Sciatic nerve (tissue), 2 donors: ENCODE data around the gene CAMK2B. TPM values are rescaled to one million over a fixed set of nuclear protein-coding genes. Genes with fewer than 3 reads are reported as not detected.

Experiments used
- ATAC-seq: fragments of 200-7000 bp; cut with Tn5 transposase; one replicate; pipeline ENCODE4 v1.9.1; 2020; ENCODE audit warnings: mild to moderate bottlenecking, moderate library complexity
- DNase-seq: peaks from one replicate; pipeline ENCODE4 v3.0.0-alpha.2; 2020; ENCODE audit warnings: low spot score
- intact Hi-C: fragments of 100-400 bp; cut with DNase I; formaldehyde crosslinking; loops from one replicate; pipeline ENCODE4 v1.14.2; 2022
- total RNA-seq: library from RNA; stranded (reverse); fragmentation: NEBNext Ultra II Directional; extraction: Animal tissue kit (Norgen Biotek cat#: 25700); gene quantifications from one replicate; pipeline ENCODE4 v1.2.1, GENCODE V29; 2021
- donor health status: DM: no; HTN: no; CAD: no.
- donor health status: DM: no; HTN: no; CAD: no.

The CAMK2B gene
- total RNA-seq, 1 donor from 2014 or later, result 26.9 TPM

DNA sequence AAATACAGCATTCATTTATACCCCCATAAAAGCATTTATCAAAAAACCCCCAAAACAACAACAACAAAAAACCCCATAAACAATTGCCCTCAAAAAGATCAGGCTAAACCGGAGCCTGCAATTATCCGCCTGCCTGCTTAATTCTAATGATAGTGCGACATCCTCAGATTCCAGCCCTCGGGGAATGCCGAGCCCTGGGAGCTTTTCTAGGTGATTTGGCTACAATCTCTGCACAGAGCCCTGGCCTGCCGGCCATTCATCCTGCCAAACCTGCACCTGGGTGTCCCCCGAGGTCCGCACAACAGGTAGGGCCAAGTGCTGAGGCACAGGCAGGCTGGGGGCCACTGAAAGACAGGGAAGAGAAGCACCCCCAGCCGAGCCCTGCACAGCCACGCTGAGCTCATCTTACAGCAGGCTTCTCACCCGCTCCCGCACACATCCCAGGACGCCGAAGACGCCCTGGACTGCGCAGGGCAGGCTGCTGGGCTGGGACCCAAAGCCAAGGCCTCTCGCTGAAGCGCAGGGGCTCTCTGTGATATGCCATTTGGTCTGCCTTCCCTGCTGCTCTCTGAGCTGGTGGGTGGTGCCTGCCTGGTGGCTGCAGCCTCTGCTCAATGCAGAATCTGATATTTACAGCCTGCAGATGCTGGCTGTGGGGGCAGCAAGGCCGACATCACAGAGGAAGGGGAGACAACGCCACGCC lies 57.5 kb downstream of the CAMK2B start:
- no peak for ATAC-seq
- intact Hi-C loops, result no loop called here
- DNase-seq, result no peak

DNA sequence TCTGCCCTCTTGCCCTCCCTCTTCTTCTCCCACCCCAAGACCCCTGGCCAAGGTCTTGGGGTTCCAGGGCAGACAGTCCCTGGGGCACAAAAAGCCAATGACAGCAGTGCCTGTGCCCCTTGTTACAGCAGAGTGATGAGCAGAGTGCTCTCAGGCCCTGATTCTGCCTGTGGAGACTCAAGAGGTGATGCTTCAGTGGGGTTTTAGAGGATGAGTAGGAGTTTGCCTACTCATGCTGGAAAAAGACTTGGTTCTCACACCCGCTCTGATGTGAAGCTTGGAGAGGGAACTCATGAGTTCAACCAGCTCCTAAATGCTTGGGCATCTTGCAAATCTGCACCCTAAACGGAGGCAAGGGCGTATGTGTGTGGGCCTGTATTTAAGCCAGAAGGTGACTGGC lies 58.2 kb downstream of the CAMK2B start:
- intact Hi-C loops, result no loop called here
- DNase-seq (no peak), ATAC-seq (no peak)

- DNase-seq (no peak), ATAC-seq (no peak)
- intact Hi-C loops, result no loop called here
These were observed 58.9 kb downstream of the CAMK2B start for GRCh38 chr7:44266526-44266925.

DNA sequence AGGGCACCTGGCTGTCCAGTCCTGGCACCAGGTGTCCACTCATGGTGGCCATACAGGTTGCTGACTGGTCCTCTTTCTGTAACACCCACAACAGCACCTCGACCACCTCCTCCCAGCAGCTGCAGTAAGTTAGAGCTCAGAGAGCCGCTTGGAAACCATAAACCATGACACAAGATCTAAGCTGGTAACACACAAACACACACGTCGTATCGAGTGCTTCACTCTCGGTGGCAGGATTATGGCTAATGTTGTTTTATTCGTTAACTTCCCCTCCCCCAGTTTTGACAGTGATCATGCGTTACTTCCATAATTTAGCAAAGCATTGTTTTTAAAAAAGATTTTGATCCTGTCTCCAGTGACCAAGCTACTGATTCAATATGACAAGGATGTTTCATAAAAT lies 59.7 kb downstream of the CAMK2B start:
- intact Hi-C loops, result no loop called here
- no peak for DNase-seq
- no peak for ATAC-seq

DNA sequence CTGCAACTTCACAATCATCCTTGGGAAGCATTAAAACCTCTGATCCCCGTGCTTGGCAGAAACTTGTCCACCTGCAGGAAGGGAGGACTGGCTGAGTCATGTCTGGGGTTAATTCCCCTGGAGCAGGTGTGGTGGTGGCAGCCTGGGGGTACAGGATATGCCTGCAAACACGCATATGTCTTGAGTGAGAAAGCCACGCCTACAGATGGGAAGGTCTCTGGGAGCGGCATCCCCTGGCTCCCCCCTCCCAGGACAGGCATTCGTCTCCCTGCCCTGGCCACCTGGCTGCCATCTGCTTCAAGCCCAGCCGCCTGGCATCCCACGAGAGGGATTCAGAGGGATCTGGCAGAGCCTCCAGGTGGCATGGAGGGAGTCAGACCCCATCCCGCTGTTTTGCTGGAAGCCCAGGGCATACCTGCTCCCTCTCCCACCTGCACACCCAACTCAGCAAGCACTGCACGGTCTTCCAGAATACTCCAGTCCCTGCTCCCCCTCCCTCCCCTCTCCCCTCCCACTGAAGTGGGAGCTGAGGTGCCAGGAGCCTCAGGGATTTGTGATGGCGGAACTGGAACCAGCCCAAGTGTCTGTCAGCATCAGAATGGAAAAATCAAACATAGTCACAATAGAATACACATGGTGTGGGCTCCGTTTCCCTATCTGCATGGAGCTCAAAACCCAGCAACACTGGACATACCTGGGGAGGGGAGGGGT lies 61.0 kb downstream of the CAMK2B start:
- ATAC-seq, result no peak
- intact Hi-C loops, result no loop called here
- no peak for DNase-seq

DNA sequence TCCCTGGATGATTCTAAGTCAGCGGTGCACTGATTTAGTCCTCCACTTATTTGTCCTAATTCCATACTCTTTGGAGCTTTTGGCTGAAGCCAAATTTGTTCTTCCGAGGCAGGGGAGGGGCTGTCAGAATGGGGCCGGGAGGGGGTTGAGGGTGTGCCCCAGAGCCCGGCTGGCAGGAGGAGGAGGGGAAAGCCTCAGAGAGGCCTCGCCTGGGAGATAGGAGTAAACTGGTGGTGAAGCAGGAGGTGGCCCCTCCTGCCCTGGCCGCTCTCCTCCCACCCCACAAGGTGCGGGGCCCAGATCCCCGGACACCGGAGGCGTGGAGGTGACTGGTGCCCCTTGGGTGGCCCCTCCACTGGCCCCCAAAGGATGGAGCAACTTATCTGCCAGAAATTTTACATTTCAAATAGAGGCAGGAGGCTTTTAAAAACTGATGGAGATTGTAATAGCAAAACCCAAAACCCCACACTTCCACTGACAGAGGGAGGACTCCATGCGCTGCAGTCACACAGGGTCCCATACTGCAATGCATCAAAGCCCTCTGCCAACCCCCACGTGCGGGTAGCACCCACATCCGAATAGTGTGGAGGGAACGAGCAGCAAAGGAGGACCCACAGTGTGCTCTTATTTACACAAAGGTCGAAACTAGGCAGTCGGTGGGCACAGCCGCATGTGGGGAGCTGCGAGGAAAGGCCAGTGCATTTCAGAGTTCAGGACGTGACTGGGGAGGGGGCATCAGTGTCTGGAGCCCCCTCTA lies 61.9 kb downstream of the CAMK2B start:
- intact Hi-C loops, result no loop called here
- no peak for ATAC-seq
- no peak for DNase-seq

DNA sequence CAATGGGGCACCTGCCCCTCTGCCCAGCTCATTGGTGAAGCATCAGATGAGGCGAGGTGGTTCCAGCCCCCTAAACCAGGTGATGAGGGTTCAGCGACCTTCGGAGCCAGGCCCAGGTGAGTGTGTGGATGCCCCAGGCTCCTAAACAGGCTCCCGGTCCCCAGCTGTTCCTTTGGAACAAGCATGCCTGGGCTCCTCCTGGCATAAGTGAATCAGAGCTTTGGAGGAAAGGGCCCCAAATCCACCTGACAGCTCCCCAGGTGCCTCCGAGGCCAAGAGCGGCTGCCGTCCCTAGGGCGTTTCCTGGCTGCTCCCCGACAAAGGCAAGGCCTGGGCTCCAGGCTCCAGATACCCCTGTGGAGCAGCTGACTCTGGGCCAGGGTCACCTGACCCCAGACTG lies 63.4 kb downstream of the CAMK2B start:
- intact Hi-C loops, result no loop called here
- DNase-seq (no peak), ATAC-seq (no peak)

DNA sequence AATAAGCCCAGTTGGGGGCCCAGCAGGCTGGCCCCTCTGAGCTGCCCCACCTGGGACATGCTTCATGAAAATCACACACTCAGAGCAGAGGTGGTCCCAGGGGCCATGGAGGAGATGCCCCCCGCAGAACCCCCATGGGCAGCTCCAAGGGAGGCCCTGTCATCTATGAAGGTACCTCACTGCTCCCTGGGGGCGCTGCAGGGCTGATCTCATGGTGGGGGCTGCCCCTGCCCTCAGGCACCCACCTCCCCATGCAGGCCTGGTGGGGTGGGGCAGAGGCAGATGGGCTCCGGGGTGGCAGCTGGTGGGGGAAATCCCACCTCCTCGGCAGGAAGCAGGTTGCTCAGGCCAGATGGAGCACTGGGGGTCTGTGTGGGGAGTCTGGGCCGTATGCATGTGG lies 64.2 kb downstream of the CAMK2B start:
- intact Hi-C loops, result no loop called here
- ATAC-seq, result no peak
- DNase-seq, result no peak

DNA sequence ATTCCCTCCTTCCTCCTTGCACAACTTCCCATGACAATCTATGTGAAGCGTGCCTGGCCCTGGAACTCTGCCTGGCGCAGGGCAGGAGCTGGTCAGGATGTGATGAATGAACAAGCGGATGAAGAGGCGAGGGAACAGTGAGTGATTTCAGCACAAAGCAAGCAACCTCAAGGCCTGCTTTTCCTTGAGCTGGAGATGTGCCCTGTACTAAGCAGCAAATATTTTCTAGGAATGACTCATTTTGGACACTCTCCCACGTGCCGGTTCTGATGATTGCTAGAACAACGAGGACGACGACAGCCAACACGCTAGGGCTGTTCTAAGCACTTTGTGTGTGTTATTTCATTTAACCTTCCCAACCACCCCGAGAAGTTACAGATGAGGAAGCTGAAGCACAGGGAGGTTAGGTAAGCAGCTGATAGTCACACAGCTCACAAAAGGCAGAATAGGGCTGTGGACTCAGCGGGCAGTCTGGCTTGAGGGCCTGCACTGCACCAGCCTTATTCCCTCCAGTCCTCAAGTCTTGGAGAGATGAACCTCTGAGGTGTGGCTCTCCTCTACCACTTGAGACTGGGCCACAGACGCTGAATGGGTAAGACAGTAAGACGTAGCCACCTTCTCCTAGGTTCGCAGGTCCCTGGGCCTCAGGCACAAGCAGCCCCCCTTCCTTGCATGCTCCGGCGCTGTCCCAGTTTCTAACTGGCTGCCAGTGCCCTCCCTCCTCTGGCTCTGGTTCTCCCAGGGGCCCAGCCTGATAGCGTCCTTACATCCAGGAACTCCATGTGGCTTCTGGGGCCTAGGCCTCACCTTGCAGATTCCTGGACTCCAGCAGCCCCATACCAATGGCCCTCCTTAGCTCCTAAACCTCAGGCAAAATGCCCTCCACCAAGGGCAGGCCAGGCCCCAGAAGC lies 65.6 kb downstream of the CAMK2B start:
- DNase-seq (no peak), ATAC-seq (peak; percentile 72)
- intact Hi-C loops, result no loop called here

GRCh38 chr7:44258865-44259546 lies 66.4 kb downstream of the CAMK2B start:
- ATAC-seq, result no peak
- DNase-seq, result no peak
- intact Hi-C loops, result no loop called here

DNA sequence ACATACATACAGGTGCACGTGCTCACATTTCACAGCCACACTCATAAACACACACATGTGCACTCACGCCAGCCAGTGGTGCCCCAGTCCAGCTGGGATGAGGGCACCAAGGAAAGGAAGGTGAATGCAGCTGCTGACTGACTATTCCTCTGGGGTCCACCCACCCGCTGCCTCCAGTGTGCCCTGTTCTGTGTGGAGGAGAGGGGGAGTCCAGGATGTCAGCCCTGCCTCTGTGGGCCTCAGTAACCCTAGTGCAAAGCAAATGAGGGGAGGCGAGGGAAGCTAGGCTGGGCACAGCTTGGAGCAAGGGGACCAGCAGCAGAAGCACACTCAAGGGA lies 67.0 kb downstream of the CAMK2B start:
- no peak for DNase-seq
- intact Hi-C loops, result no loop called here
- no peak for ATAC-seq

- peak; percentile 69 for DNase-seq
- peak; percentile 77 for ATAC-seq
- intact Hi-C loops, result no loop called here
These were observed 67.6 kb downstream of the CAMK2B start for GRCh38 chr7:44257618-44258422.

DNA sequence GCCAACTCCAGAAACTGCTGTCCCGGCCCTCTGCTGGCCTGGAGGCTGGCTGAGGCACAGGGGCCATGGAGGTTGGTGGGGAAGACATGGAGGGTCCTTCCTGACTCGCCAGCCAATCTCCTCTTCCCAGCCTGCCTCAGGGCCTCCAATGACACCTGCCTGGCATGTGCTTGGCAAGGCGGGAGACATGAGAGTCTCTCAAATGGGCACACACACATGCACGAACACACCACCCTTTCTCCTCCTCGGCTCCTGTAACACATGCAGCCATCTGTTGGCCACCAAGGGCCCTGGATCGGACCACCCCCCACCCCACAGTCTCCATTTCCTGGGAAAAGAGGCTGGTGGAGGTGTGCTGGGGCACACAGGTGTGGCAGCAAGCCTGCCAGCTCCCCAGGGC lies 68.2 kb downstream of the CAMK2B start:
- intact Hi-C loops, result no loop called here
- ATAC-seq (no peak), DNase-seq (no peak)

GRCh38 chr7:44256459-44256858 lies 68.9 kb downstream of the CAMK2B start:
- no peak for ATAC-seq
- intact Hi-C loops, result no loop called here
- DNase-seq, result no peak

- intact Hi-C loops, result no loop called here
- no peak for ATAC-seq
- no peak for DNase-seq
These were observed 73.5 kb downstream of the CAMK2B start for GRCh38 chr7:44251881-44252280.

DNA sequence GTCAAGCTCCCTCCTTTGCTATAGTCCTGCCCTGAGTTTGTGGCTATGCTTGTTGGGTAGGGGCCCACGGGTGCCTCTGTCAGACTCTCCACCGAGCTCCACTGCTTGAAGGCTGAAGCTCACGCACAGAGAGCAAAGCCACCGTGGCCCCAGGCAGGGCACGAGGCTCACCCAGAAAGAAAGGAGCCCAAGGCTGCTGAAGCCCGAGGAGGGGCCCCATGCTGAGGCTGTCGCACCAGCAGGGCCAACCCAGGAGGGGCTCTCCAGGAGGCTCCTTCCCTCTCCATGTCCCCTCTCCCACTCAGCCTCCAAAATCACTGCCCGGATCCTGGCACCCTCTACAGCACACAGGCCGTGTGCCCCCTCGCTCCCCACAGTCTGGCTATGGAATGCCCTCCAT lies 74.1 kb downstream of the CAMK2B start:
- intact Hi-C loops, result no loop called here
- no peak for ATAC-seq
- no peak for DNase-seq

GRCh38 chr7:44249639-44250234 lies 75.7 kb downstream of the CAMK2B start:
- intact Hi-C loops, result loop anchor here (10.0 kb wide), 2 partner anchors 55 to 225 kb away; no protein-coding TSS in a partner anchor
- DNase-seq (no peak), ATAC-seq (no peak)
